ENCODE data around the gene ERC2. TPM values are rescaled to one million over a fixed set of nuclear protein-coding genes. Genes with fewer than 3 reads are reported as not detected.

The ERC2 gene
- polyA plus RNA-seq, 2 of the 4 experiments (the other 2 are of a cell fraction): 0.16 TPM; not detected in 1

DNA sequence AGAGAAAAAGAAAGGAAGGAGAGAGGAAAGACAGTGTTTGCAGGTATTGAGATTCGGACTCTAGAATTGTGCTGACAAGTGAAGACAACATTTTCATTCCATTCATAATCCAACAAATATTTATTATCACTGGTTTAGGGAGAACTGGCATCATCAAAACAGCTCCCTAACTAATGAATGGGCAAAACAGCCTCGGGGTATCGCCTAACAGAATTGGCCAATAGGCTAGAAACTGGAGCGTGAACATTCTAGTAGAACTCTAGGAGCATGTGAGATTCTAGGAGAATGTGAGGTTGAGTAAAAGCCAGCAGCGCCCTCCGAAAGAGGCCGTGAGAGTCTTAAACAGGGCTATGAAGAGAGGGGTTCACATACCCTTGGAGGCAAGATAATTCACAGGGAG, 759.3 kb downstream of the ERC2 start:
- no peak for FAIRE-seq

DNA sequence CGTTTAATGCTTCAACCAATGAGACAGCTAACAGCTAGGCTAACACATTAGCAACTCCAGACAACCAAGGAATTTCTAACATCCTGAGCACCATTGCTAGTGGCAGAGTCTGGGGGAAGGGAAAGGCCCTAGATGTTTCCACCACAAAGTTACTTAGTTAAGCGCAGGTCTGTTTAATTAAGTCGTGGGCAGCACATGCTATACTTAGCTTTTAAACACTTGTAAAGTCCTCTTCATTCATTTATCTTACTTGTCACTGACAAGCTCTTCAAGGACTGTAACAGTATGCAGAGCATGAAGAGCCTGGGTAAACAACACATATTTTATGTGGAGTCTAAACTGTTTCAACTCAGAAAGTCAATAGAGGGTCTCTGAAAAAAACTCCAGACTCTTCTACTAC, 760.0 kb downstream of the ERC2 start:
- Histone ChIP-seq H3K4me3 (no peak overlapping the region), H3K27ac (no peak overlapping the region), H3K9me3 (no peaks in the 10 kb centered on the region), H3K4me2 (no peak overlapping the region), H3K4me1 (no peaks in the 10 kb centered on the region)
- TF ChIP-seq FOSL2 (IDR thresholded peaks at IDR 0.05) (no peak), FOSL2 (CRISPR knock-in tag; IDR thresholded peaks at IDR 0.05) (no peak), HOXB5 (CRISPR knock-in tag; IDR thresholded peaks at IDR 0.05) (no peak), HOXB13 (CRISPR knock-in tag; IDR thresholded peaks at IDR 0.05; ENCODE audit: low read depth) (no peak), RNF2 (IDR thresholded peaks at IDR 0.05; ENCODE audit: borderline replicate concordance, low read depth) (no peak), CBX8 (IDR thresholded peaks at IDR 0.05) (no peak), EP300 (IDR thresholded peaks at IDR 0.05) (no peak), FOSB (CRISPR knock-in tag; IDR thresholded peaks at IDR 0.05) (no peak), KDM5A (IDR thresholded peaks at IDR 0.05) (no peak), NPAS2 (CRISPR knock-in tag; IDR thresholded peaks at IDR 0.05; ENCODE audit: borderline replicate concordance) (no peak), ESRRA (IDR thresholded peaks at IDR 0.05; ENCODE audit: borderline replicate concordance, low read length) (no peak), JUN (IDR thresholded peaks at IDR 0.05) (no peak), RFX5 (IDR thresholded peaks at IDR 0.05) (no peak), CHD4 (IDR thresholded peaks at IDR 0.05; ENCODE audit: borderline replicate concordance) (no peak)
- TF ChIP-seq, protein P1, sequence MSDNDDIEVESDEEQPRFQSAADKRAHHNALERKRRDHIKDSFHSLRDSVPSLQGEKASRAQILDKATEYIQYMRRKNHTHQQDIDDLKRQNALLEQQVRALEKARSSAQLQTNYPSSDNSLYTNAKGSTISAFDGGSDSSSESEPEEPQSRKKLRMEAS (IDR thresholded peaks at IDR 0.05): no peak
- TF ChIP-seq, protein P2, sequence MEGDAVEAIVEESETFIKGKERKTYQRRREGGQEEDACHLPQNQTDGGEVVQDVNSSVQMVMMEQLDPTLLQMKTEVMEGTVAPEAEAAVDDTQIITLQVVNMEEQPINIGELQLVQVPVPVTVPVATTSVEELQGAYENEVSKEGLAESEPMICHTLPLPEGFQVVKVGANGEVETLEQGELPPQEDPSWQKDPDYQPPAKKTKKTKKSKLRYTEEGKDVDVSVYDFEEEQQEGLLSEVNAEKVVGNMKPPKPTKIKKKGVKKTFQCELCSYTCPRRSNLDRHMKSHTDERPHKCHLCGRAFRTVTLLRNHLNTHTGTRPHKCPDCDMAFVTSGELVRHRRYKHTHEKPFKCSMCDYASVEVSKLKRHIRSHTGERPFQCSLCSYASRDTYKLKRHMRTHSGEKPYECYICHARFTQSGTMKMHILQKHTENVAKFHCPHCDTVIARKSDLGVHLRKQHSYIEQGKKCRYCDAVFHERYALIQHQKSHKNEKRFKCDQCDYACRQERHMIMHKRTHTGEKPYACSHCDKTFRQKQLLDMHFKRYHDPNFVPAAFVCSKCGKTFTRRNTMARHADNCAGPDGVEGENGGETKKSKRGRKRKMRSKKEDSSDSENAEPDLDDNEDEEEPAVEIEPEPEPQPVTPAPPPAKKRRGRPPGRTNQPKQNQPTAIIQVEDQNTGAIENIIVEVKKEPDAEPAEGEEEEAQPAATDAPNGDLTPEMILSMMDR (IDR thresholded peaks at IDR 0.05): no peak
- TF ChIP-seq, protein P3, sequence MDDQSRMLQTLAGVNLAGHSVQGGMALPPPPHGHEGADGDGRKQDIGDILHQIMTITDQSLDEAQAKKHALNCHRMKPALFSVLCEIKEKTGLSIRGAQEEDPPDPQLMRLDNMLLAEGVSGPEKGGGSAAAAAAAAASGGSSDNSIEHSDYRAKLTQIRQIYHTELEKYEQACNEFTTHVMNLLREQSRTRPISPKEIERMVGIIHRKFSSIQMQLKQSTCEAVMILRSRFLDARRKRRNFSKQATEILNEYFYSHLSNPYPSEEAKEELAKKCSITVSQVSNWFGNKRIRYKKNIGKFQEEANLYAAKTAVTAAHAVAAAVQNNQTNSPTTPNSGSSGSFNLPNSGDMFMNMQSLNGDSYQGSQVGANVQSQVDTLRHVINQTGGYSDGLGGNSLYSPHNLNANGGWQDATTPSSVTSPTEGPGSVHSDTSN (IDR thresholded peaks at IDR 0.05): no peak
- WGBS (ENCODE audit: missing lambda C conversion rate): 8% methylated on average over 3 of the region's 3 CpGs
- DNase-seq (ENCODE audit: low read depth in 1 of 2, low spot score in 1 of 2) (no peak), FAIRE-seq (no peak), ATAC-seq (no peak)
- ChIA-PET POLR2A (no interaction called here), CTCF (interaction anchor here (0.9 kb wide), 1 partner anchor 686 kb away, joined by 3 read pairs; no protein-coding TSS in a partner anchor)

More for the DNA sequence above, 759.3 kb downstream of the ERC2 start:
- WGBS (ENCODE audit: missing lambda C conversion rate): 32% methylated on average over 7 of the region's 7 CpGs
- no peak overlapping the region for H3K4me3 ChIP-seq
- H3K9me3 ChIP-seq: no peaks in the 10 kb centered on the region
- H3K4me1 ChIP-seq: no peaks in the 10 kb centered on the region
- no peak for TF ChIP-seq KDM5A (IDR thresholded peaks at IDR 0.05)
- TF ChIP-seq, protein P4, sequence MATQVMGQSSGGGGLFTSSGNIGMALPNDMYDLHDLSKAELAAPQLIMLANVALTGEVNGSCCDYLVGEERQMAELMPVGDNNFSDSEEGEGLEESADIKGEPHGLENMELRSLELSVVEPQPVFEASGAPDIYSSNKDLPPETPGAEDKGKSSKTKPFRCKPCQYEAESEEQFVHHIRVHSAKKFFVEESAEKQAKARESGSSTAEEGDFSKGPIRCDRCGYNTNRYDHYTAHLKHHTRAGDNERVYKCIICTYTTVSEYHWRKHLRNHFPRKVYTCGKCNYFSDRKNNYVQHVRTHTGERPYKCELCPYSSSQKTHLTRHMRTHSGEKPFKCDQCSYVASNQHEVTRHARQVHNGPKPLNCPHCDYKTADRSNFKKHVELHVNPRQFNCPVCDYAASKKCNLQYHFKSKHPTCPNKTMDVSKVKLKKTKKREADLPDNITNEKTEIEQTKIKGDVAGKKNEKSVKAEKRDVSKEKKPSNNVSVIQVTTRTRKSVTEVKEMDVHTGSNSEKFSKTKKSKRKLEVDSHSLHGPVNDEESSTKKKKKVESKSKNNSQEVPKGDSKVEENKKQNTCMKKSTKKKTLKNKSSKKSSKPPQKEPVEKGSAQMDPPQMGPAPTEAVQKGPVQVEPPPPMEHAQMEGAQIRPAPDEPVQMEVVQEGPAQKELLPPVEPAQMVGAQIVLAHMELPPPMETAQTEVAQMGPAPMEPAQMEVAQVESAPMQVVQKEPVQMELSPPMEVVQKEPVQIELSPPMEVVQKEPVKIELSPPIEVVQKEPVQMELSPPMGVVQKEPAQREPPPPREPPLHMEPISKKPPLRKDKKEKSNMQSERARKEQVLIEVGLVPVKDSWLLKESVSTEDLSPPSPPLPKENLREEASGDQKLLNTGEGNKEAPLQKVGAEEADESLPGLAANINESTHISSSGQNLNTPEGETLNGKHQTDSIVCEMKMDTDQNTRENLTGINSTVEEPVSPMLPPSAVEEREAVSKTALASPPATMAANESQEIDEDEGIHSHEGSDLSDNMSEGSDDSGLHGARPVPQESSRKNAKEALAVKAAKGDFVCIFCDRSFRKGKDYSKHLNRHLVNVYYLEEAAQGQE (IDR thresholded peaks at IDR 0.05): no peak
- no peak for TF ChIP-seq FOSB (CRISPR knock-in tag; IDR thresholded peaks at IDR 0.05)
- ATAC-seq (no peak), DNase-seq (ENCODE audit: low read depth in 1 of 2, low spot score in 1 of 2) (no peak)
- POLR2A ChIA-PET: no interaction called here
- no peak overlapping the region for H3K4me2 ChIP-seq
- H3K27ac ChIP-seq: no peak overlapping the region
- CTCF ChIA-PET: no interaction called here

DNA sequence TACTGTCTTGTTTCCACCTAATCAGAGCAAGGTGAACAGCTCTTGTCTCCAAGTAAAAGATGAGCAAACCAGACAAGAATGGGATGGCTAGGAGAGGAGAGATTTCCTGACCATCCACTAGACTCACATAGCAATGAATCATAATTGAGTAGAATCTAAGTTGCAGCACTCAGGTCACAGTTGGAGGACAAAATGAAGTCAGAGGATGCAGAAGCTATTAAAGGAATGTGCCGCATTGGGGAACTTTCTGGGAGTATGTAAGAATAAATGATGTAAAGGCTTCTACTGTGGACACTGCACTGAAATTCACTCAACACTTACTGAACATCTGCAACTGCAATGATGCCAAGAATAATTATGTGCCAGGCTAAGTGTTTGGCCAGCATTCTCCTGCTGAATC, 763.7 kb downstream of the ERC2 start:
- H3K4me2 ChIP-seq: no peak overlapping the region
- FAIRE-seq (no peak), ATAC-seq (no peak), DNase-seq (ENCODE audit: low read depth in 1 of 2, low spot score in 1 of 2) (no peak)
- POLR2A ChIA-PET: no interaction called here
- H3K9me3 ChIP-seq: no peaks in the 10 kb centered on the region
- WGBS (ENCODE audit: missing lambda C conversion rate): no CpG with 5 or more reads among the region's 1 CpG
- no peak overlapping the region for H3K4me3 ChIP-seq
- no peak overlapping the region for H3K27ac ChIP-seq
- CTCF ChIA-PET: no interaction called here
- no peaks in the 10 kb centered on the region for H3K4me1 ChIP-seq
- TF ChIP-seq, protein P4 (IDR thresholded peaks at IDR 0.05): no peak
- TF ChIP-seq HEYL (CRISPR knock-in tag; IDR thresholded peaks at IDR 0.05) (no peak), HOXB5 (CRISPR knock-in tag; IDR thresholded peaks at IDR 0.05) (no peak), EHF (CRISPR knock-in tag; IDR thresholded peaks at IDR 0.05) (no peak), TFCP2L1 (CRISPR knock-in tag; IDR thresholded peaks at IDR 0.05) (no peak), CHD4 (IDR thresholded peaks at IDR 0.05; ENCODE audit: borderline replicate concordance) (no peak)
- TF ChIP-seq, protein P5, sequence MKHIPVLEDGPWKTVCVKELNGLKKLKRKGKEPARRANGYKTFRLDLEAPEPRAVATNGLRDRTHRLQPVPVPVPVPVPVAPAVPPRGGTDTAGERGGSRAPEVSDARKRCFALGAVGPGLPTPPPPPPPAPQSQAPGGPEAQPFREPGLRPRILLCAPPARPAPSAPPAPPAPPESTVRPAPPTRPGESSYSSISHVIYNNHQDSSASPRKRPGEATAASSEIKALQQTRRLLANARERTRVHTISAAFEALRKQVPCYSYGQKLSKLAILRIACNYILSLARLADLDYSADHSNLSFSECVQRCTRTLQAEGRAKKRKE (CRISPR knock-in tag; IDR thresholded peaks at IDR 0.05; ENCODE audit: low read depth): no peak
- TF ChIP-seq, protein P6, sequence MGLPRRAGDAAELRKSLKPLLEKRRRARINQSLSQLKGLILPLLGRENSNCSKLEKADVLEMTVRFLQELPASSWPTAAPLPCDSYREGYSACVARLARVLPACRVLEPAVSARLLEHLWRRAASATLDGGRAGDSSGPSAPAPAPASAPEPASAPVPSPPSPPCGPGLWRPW (IDR thresholded peaks at IDR 0.05): no peak
